Right renal pelvis (tissue), 4 donors: ENCODE results near the gene MGAT3. TPM values are rescaled to one million over a fixed set of nuclear protein-coding genes. Genes with fewer than 3 reads are reported as not detected.

Experiments
- DNase-seq, 4 donors: peaks; one replicate each; pipeline ENCODE4 v3.0.0-alpha.2; 2013; ENCODE audit warnings: low read depth in 4 of 4, low spot score in 3 of 4, missing footprints in 1 of 4
- polyA plus RNA-seq, 4 donors: library from polyadenylated mRNA; unstranded; fragments of 120-200 nt; gene quantifications; one replicate each; pipeline ENCODE4 v1.2.1, GENCODE V29; 2013; ENCODE audit not compliant: insufficient read length in 4 of 4

The MGAT3 gene
- polyA plus RNA-seq, 4 donors, result 20.8 to 27.4 (median 26.1) TPM

DNA sequence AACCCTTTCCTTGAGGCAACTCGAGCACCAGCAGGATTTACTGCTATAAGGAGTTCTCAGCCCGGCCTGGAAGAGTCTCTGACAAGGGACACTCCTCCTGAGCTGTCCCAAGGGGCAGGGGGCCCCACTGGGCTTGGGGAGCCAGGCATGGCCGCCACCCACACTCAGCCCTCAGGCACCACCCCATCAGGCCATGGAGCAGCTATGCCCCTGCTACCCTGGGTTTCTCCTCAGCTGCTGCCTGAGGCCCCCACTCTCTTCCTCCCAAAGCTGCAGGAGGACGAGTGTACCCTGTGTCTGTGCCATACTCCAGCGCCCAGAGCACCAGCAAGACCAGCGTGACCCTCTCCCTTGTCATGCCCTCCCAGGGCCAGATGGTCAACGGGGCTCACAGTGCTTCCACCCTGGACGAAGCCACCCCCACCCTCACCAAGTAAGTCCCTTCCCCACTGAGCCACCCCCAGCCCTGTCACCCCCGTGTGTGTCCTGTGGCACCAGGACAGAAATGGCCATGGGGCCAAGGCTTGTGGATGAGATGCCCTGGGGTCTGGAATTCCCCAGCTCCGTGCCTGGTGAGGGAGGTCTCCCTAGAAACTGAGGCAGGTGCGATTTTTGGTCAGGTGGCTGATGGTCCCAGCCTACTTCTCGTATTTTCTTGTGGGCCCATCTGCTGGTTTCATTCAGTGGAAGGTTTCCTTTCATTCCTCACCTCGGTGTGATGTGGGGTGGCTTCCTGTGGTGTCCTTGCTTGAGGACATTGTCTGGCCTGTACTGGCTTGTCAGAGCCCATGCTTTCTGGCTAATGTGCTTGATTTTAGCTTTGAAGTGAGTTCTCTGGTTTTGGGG lies 28.8 kb upstream of the MGAT3 start:
- DNase-seq, result no peak

- DNase-seq, result no peak
Measured at GRCh38 chr22:39428597-39429071, 28.2 kb upstream of the MGAT3 start.

- DNase-seq, result no peak
Measured at GRCh38 chr22:39429186-39429585, 27.6 kb upstream of the MGAT3 start.

- no peak for DNase-seq
Measured at GRCh38 chr22:39429916-39430575, 26.8 kb upstream of the MGAT3 start.

DNA sequence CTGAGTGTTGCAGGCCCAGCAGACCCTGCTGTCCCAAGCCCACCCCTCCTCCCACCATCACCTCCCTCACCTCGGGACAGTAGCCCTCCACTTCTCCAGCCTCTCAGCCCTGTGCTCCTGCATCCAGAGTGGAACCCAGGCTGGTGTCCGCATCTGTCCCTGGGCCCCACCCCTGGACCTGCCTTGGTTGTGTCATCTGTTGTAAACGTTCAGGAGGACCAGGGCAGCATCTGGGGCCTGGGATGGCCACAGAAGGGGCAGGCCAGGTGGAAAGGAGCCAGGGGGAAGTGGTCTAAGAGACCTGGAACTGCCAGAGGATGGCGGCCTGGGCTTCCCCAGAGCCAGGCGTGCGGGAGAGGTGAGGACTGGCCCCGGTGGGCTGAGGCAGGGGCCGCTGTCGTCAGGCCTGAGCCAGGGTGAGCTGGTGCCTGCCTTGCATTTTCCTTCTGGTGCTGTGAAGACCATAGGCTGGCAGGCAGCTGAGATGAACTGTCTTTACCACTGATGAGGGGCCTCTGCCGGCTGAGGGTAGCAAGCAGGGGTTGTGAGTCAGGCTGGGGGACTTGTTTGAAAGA lies 26.1 kb upstream of the MGAT3 start:
- no peak for DNase-seq

GRCh38 chr22:39431216-39431801 lies 25.5 kb upstream of the MGAT3 start:
- no peak for DNase-seq

- DNase-seq, result no peak
Measured at GRCh38 chr22:39431821-39432251, 25.0 kb upstream of the MGAT3 start.

- no peak for DNase-seq
Measured at GRCh38 chr22:39432361-39432811, 24.4 kb upstream of the MGAT3 start.

DNA sequence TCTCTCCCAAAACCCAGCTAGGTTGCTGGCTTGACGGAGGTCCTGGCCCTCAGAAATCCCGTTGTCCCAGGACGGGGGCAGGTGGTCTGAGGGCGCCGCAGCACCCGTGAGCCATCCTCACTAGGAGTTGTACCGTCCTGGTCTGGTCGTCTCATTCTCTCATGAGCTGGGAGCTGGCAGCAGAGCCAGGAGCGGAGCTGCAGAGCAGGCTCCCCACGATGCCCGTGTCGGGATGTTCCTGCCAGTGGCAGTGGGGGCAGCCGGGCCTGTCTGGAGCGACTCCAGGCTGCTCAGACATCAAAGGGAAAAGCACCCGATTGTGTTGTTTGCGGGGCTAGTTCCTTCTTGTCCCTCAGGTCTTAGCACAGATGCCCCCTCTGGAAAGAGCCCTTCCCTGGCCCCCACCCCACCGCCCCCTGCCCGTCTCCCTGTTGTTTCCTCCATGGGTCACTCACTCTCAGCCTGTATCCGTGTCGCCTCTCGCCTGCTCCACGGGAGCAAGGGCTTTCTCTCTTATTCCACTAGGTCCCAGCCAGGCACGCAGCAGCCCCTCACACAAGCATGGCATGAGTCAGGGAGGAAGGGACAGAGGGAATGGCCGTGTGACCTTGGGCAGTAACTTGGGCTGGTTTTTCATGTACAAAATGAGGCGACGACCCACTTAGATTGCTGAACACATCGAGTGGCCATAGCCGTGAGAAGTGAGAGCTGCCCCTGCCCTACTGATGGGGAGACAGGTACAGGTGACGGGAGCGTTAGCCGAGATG lies 23.2 kb upstream of the MGAT3 start:
- no peak for DNase-seq

- DNase-seq, result no peak
Measured at GRCh38 chr22:39434243-39434653, 22.6 kb upstream of the MGAT3 start.

GRCh38 chr22:39434721-39435120 lies 22.1 kb upstream of the MGAT3 start:
- DNase-seq, result no peak

DNA sequence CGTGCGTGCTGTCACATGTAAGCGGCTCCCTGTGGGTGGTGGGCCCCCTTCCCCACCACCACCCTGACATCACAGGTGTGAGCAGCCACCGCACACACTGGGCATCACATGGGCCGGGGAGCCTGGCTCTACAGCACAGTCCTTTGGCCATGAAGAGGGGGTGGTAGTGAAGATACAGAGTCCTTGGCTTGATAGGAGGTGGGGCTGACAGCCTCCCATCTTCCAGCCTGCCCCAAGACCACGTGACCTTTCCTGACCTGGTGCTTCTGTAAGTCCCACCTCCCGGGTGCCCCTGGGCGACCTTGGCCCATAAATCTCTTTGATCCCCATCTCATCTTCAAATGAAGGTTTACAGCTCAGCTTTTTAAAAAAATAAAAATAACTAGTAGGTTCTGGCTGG lies 21.2 kb upstream of the MGAT3 start:
- no peak for DNase-seq

- DNase-seq, result no peak
Measured at GRCh38 chr22:39437791-39438704, 18.8 kb upstream of the MGAT3 start.

GRCh38 chr22:39439170-39439569 lies 17.6 kb upstream of the MGAT3 start:
- DNase-seq, result no peak

- DNase-seq, result no peak
Measured at GRCh38 chr22:39443398-39443797, 13.4 kb upstream of the MGAT3 start.

- no peak for DNase-seq
Measured at GRCh38 chr22:39444247-39444800, 12.5 kb upstream of the MGAT3 start.

GRCh38 chr22:39444937-39445465 lies 11.8 kb upstream of the MGAT3 start:
- no peak for DNase-seq

- no peak for DNase-seq
Measured at GRCh38 chr22:39445678-39446077, 11.1 kb upstream of the MGAT3 start.

DNA sequence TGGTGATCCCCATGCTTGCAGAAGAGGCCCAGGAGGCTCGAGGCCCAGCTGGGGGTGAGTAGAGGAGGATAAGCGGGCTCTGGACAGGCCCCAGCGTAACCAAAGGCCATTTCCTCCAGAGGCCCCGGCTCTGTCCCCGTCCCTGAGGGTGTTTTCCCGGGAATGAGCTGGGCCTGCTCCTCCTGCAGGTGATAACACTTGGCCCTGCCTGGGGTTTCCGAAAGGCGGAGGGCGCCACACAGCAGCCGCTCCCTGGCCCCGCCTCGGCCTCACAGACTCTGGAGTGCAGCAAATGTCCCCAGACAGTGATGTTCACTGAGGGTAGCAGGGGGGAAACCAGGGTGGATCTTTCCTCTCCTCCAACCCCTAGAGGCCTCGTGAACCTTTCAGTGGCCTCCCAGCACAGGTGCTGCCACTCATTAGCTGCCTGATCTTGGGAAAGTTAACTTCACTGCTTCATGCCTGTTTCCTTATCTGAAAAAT lies 10.5 kb upstream of the MGAT3 start:
- DNase-seq, result no peak
